PC-9 (cell line): ENCODE results near the gene FRMD4B. TPM values are rescaled to one million over a fixed set of nuclear protein-coding genes. Genes with fewer than 3 reads are reported as not detected.

Experiments used
- BruUV-seq: library from RNA; stranded (reverse); fragments of 400-500 nt; replicated peaks from 2 replicates; lab custom pipeline; 2021; lab: Mats Ljungman, UMichigan
- CTCF ChIA-PET: fragments of 300-600 bp; sonication (Branson Sonifier 250); formaldehyde crosslinking; loops from one replicate; lab custom pipeline; 2022; ENCODE audit warnings: antibody characterized with exemption; lab: Charles Lee
- POLR2A ChIA-PET: fragments of 300-600 bp; sonication (Branson Sonifier 250); formaldehyde crosslinking; loops from one replicate; lab custom pipeline; 2022; ENCODE audit warnings: antibody characterized with exemption; ENCODE audit not compliant: unreplicated experiment; lab: Charles Lee
- DNase-seq, 2 experiments: peaks; one replicate each; pipeline versions ENCODE4 v3.0.0 to v3.0.0-alpha.2; 2015 to 2022; ENCODE audit warnings: mixed read lengths in 1 of 2
- H2AFZ ChIP-seq: fragments of 200-600 bp; sonication (generic); 2 replicates; pipeline ENCODE4 v1.8.1; 2017; ENCODE audit warnings: antibody characterized with exemption
- H3F3A ChIP-seq: fragments of 200-600 bp; sonication (generic); 2 replicates; pipeline ENCODE4 v1.8.1; 2017; ENCODE audit warnings: antibody characterized with exemption, mild to moderate bottlenecking, low read depth; ENCODE audit not compliant: insufficient read depth
- H3K27ac ChIP-seq: fragments of 200-600 bp; sonication (generic); 2 replicates; pipeline ENCODE4 v1.6.1; 2016; ENCODE audit warnings: mixed run types
- H3K27me3 ChIP-seq: fragments of 200-600 bp; sonication (generic); 2 replicates; pipeline ENCODE4 v1.6.1; 2016; ENCODE audit warnings: low read depth, mixed run types; ENCODE audit not compliant: insufficient read depth
- H3K36me3 ChIP-seq: fragments of 200-600 bp; sonication (generic); 2 replicates; pipeline ENCODE4 v1.6.1; 2016; ENCODE audit warnings: low read depth, mixed run types
- H3K4me1 ChIP-seq: fragments of 200-600 bp; sonication (generic); replicated peaks from 2 replicates; pipeline ENCODE4 v1.6.1; 2016; ENCODE audit warnings: mixed run types; ENCODE audit not compliant: insufficient read depth
- H3K4me2 ChIP-seq: fragments of 200-600 bp; sonication (generic); 2 replicates; pipeline ENCODE4 v1.6.1; 2017; ENCODE audit warnings: mixed run types
- H3K4me3 ChIP-seq: fragments of 200-600 bp; sonication (generic); 2 replicates; pipeline ENCODE4 v1.6.1; 2016; ENCODE audit warnings: mixed run types
- H3K79me2 ChIP-seq: fragments of 200-600 bp; sonication (generic); 2 replicates; pipeline ENCODE4 v1.6.1; 2017; ENCODE audit warnings: low read depth, mixed run types
- H3K9me2 ChIP-seq: fragments of 200-600 bp; sonication (generic); 2 replicates; pipeline ENCODE4 v1.8.1; 2017; ENCODE audit warnings: mild to moderate bottlenecking; ENCODE audit not compliant: insufficient read depth
- H3K9me3 ChIP-seq: fragments of 200-600 bp; sonication (generic); 2 replicates; pipeline ENCODE4 v1.8.1; 2016; ENCODE audit warnings: low read depth; ENCODE audit not compliant: insufficient read depth
- H4K20me1 ChIP-seq: fragments of 200-600 bp; sonication (generic); 2 replicates; pipeline ENCODE4 v1.8.1; 2017; ENCODE audit not compliant: insufficient read depth
- EZH2 ChIP-seq: fragments of 200-600 bp; sonication (generic); IDR thresholded peaks from 2 replicates; pipeline ENCODE4 v1.8.0; 2017; ENCODE audit warnings: antibody characterized with exemption, low read depth
- intact Hi-C: fragments of 100-400 bp; cut with micrococcal nuclease; formaldehyde crosslinking; loops from one replicate; pipeline ENCODE4 v1.10.0; 2022; ENCODE audit not compliant: unreplicated experiment
- total RNA-seq: library from RNA; stranded (reverse); gene quantifications from 2 replicates; pipeline ENCODE4 v1.2.3, GENCODE V29; 2021
- TF ChIP-seq, protein P1 (sequence below): fragments of 200-600 bp; sonication (generic); conservative IDR thresholded peaks from 2 replicates; pipeline ENCODE4 v1.6.1; 2017; ENCODE audit warnings: mixed run types, antibody characterized with exemption, mild to moderate bottlenecking, moderate library complexity

The FRMD4B gene
- total RNA-seq, 1 experiment from 2014 or later = 10.2 TPM

- Histone ChIP-seq H3K4me2 (no peak overlapping the region), H3K36me3 (no peaks in the 10 kb centered on the region), H3K27ac (no peak overlapping the region), H3F3A (peaks cover 23% of the 10 kb centered on the region), H3K9me3 (no peaks in the 10 kb centered on the region), H2AFZ (no peak overlapping the region), H3K9me2 (no peaks in the 10 kb centered on the region), H3K79me2 (peaks cover 7% of the 10 kb centered on the region), H3K27me3 (no peaks in the 10 kb centered on the region), H4K20me1 (no peaks in the 10 kb centered on the region), H3K4me3 (no peak overlapping the region), H3K4me1 (peaks cover 37% of the 10 kb centered on the region)
- no TSS peak for BruUV-seq
- POLR2A ChIA-PET = no interaction called here
- DNase-seq = no peak
- CTCF ChIA-PET = no interaction called here
- intact Hi-C loops = loop anchor here (5.0 kb wide), 1 partner anchor 87 kb away; no protein-coding TSS in a partner anchor
- TF ChIP-seq, protein P1, sequence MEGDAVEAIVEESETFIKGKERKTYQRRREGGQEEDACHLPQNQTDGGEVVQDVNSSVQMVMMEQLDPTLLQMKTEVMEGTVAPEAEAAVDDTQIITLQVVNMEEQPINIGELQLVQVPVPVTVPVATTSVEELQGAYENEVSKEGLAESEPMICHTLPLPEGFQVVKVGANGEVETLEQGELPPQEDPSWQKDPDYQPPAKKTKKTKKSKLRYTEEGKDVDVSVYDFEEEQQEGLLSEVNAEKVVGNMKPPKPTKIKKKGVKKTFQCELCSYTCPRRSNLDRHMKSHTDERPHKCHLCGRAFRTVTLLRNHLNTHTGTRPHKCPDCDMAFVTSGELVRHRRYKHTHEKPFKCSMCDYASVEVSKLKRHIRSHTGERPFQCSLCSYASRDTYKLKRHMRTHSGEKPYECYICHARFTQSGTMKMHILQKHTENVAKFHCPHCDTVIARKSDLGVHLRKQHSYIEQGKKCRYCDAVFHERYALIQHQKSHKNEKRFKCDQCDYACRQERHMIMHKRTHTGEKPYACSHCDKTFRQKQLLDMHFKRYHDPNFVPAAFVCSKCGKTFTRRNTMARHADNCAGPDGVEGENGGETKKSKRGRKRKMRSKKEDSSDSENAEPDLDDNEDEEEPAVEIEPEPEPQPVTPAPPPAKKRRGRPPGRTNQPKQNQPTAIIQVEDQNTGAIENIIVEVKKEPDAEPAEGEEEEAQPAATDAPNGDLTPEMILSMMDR = no peak
- no peak for TF ChIP-seq EZH2
These were observed 181.5 kb downstream of the FRMD4B start for GRCh38 chr3:69204315-69204957.

- peaks cover 13% of the 10 kb centered on the region for H3K79me2 ChIP-seq
- ChIA-PET POLR2A (no interaction called here), CTCF (interaction anchor here (0.6 kb wide), 1 partner anchor 1759 kb away, joined by 8 read pairs; no protein-coding TSS in a partner anchor)
- H2AFZ ChIP-seq = no peak overlapping the region
- intact Hi-C loops = loop anchor here (5.0 kb wide), 1 partner anchor 86 kb away; no protein-coding TSS in a partner anchor
- H3K4me2 ChIP-seq = no peak overlapping the region
- DNase-seq = no peak
- H3K27ac ChIP-seq = peak overlapping the region; percentile 19; the same call in 1 of the 2 replicates
- no peaks in the 10 kb centered on the region for H3K27me3 ChIP-seq
- no peaks in the 10 kb centered on the region for H3K36me3 ChIP-seq
- TF ChIP-seq EZH2 = no peak
- TF ChIP-seq, protein P1 = no peak
- no peaks in the 10 kb centered on the region for H4K20me1 ChIP-seq
- H3K9me3 ChIP-seq = no peaks in the 10 kb centered on the region
- H3K4me1 ChIP-seq = peaks cover 33% of the 10 kb centered on the region
- no peaks in the 10 kb centered on the region for H3K9me2 ChIP-seq
- no TSS peak for BruUV-seq
- H3F3A ChIP-seq = peaks cover 29% of the 10 kb centered on the region
- no peak overlapping the region for H3K4me3 ChIP-seq
These were observed 182.1 kb downstream of the FRMD4B start for GRCh38 chr3:69203631-69204314.

DNA sequence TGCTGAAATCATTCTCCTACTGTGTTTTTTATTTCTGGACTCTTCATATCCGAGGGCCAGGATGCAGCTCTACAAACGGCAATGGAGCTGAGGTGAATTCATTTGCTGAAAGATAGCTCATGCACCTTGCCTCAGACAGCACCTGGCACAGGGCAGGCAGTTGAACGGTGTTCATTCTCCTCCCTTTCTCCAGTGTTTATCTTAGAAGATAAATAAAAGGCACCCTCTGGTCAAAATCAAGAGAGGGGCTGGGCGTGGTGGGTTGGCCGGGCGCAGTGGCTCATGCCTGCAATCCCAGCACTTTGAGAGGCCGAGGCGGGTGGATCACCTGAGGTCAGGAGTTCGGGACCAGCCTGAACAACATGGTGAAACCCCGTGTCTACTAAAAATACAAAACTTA, 184.2 kb downstream of the FRMD4B start:
- Histone ChIP-seq H3K9me2 (no peaks in the 10 kb centered on the region), H3K79me2 (peaks cover 22% of the 10 kb centered on the region), H3K27me3 (no peaks in the 10 kb centered on the region), H3K4me2 (peak overlapping the region; percentile 88), H2AFZ (no peak overlapping the region), H3K4me1 (peaks cover 39% of the 10 kb centered on the region), H3K27ac (peak overlapping the region; percentile 97), H3K9me3 (no peaks in the 10 kb centered on the region), H3K4me3 (no peak overlapping the region), H3F3A (peaks cover 29% of the 10 kb centered on the region), H4K20me1 (no peaks in the 10 kb centered on the region), H3K36me3 (no peaks in the 10 kb centered on the region)
- BruUV-seq = no TSS peak
- TF ChIP-seq EZH2 = no peak
- TF ChIP-seq, protein P1 = no peak
- DNase-seq = no peak
- POLR2A ChIA-PET = no interaction called here
- CTCF ChIA-PET = interaction anchor here (0.7 kb wide), 1 partner anchor 15 kb away, joined by 3 read pairs; no protein-coding TSS in a partner anchor
- intact Hi-C loops = loop anchor here (2.0 to 5.0 kb wide), 2 partner anchors 84 to 87 kb away; no protein-coding TSS in a partner anchor
